HEK293 (cell line): ENCODE results near the gene SLX9.
A peak's percentile ranks its signal among the peaks of the same experiment; 100 is the strongest.

Experiments
- CTCF ChIA-PET: fragments of 350-600 bp; formaldehyde crosslinking; extraction: SDS; loops from one replicate; lab custom pipeline; 2021; ENCODE audit warnings: antibody characterized with exemption; lab: Yijun Ruan, JAX
- POLR2A ChIA-PET: fragments of 300-600 bp; formaldehyde crosslinking; extraction: SDS; loops from one replicate; lab custom pipeline; 2020; ENCODE audit warnings: antibody characterized with exemption, inconsistent platforms; lab: Yijun Ruan, JAX
- H3K27ac ChIP-seq: fragments of 200-500 bp; sonication (Bioruptor generic); 2 replicates; pipeline ENCODE4 v1.5.1; 2014; ENCODE audit warnings: low read depth, low read length, control low read depth, inconsistent platforms; ENCODE audit errors: extremely low read depth
- H3K36me3 ChIP-seq, 2 experiments: fragments of 200-500 bp in 1 of 2; sonication (Bioruptor generic) in 1 of 2; 1 replicate in 1 of 2; 2 replicates in 1 of 2; pipeline ENCODE4 v1.5.1; 2014 to 2017; ENCODE audit warnings: inconsistent platforms in 2 of 2, low read length in 2 of 2; ENCODE audit not compliant: control insufficient read depth in 2 of 2, insufficient read depth in 1 of 2
- H3K4me1 ChIP-seq: fragments of 200-500 bp; sonication (Bioruptor generic); 2 replicates; pipeline ENCODE4 v1.5.1; 2014; ENCODE audit warnings: mild to moderate bottlenecking, low read length, inconsistent platforms; ENCODE audit not compliant: control insufficient read depth, insufficient read depth
- H3K4me3 ChIP-seq: 2 replicates; pipeline ENCODE4 v1.5.1; 2011; ENCODE audit warnings: low read depth, mild to moderate bottlenecking, control low read depth, low read length, moderate library complexity
- H3K9me3 ChIP-seq: fragments of 200-500 bp; sonication (Bioruptor generic); 2 replicates; pipeline ENCODE4 v1.5.1; 2014; ENCODE audit warnings: low read depth, low read length, inconsistent platforms; ENCODE audit not compliant: control insufficient read depth, insufficient read depth
- HIC1 ChIP-seq: fragments of 450-650 bp; formaldehyde crosslinking; IDR thresholded peaks from 2 replicates; pipeline ENCODE4 v1.5.1; 2016; ENCODE audit warnings: missing biosample characterization, missing genetic modification characterization
- HOXD13 ChIP-seq: sonication (generic); formaldehyde crosslinking; IDR thresholded peaks from 2 replicates; pipeline ENCODE4 v1.8.0; 2022; ENCODE audit warnings: missing genetic modification reagents, borderline replicate concordance
- SALL2 ChIP-seq: fragments of 450-650 bp; formaldehyde crosslinking; IDR thresholded peaks from 2 replicates; pipeline ENCODE4 v1.5.0; 2017; ENCODE audit warnings: missing biosample characterization, mild to moderate bottlenecking, missing genetic modification characterization, borderline replicate concordance
- SCRT2 ChIP-seq: fragments of 450-650 bp; formaldehyde crosslinking; IDR thresholded peaks from 2 replicates; pipeline ENCODE4 v1.5.1; 2016; ENCODE audit warnings: missing biosample characterization, missing genetic modification characterization
- TRIM28 ChIP-seq: IDR thresholded peaks from 2 replicates; pipeline ENCODE4 v1.6.1; 2011; ENCODE audit warnings: low read length, control low read depth, borderline replicate concordance
- TSHZ1 ChIP-seq: fragments of 450-650 bp; formaldehyde crosslinking; IDR thresholded peaks from 2 replicates; pipeline ENCODE4 v1.5.1; 2016; ENCODE audit warnings: missing biosample characterization, missing genetic modification characterization, borderline replicate concordance
- ZBTB11 ChIP-seq: fragments of 450-650 bp; formaldehyde crosslinking; conservative IDR thresholded peaks from 2 replicates; pipeline ENCODE4 v1.5.1; 2016; ENCODE audit warnings: low read depth, missing biosample characterization, missing genetic modification characterization
- ZNF112 ChIP-seq: fragments of 450-650 bp; formaldehyde crosslinking; IDR thresholded peaks from 2 replicates; pipeline ENCODE4 v1.5.0; 2017; ENCODE audit warnings: missing biosample characterization, missing genetic modification characterization
- ZNF133 ChIP-seq: fragments of 450-650 bp; formaldehyde crosslinking; IDR thresholded peaks from 2 replicates; pipeline ENCODE4 v1.5.1; 2016; ENCODE audit warnings: missing biosample characterization, missing genetic modification characterization
- ZNF174 ChIP-seq: fragments of 450-650 bp; formaldehyde crosslinking; IDR thresholded peaks from 2 replicates; pipeline ENCODE4 v1.5.0; 2017; ENCODE audit warnings: missing biosample characterization, mild to moderate bottlenecking, missing genetic modification characterization
- ZNF214 ChIP-seq: fragments of 450-650 bp; formaldehyde crosslinking; IDR thresholded peaks from 2 replicates; pipeline ENCODE4 v1.5.1; 2017; ENCODE audit warnings: missing biosample characterization, mild to moderate bottlenecking, missing genetic modification characterization, borderline replicate concordance
- ZNF223 ChIP-seq: fragments of 450-650 bp; formaldehyde crosslinking; IDR thresholded peaks from 2 replicates; pipeline ENCODE4 v1.5.1; 2016; ENCODE audit warnings: missing biosample characterization, missing genetic modification characterization
- ZNF292 ChIP-seq: fragments of 450-650 bp; formaldehyde crosslinking; IDR thresholded peaks from 2 replicates; pipeline ENCODE4 v1.5.1; 2016; ENCODE audit warnings: low read depth, missing biosample characterization, missing genetic modification characterization, borderline replicate concordance
- ZNF391 ChIP-seq: fragments of 450-650 bp; formaldehyde crosslinking; IDR thresholded peaks from 2 replicates; pipeline ENCODE4 v1.5.1; 2016; ENCODE audit warnings: low read depth, missing biosample characterization, missing genetic modification characterization, borderline replicate concordance
- ZNF398 ChIP-seq: fragments of 450-650 bp; formaldehyde crosslinking; IDR thresholded peaks from 2 replicates; pipeline ENCODE4 v1.5.1; 2017; ENCODE audit warnings: missing biosample characterization, missing genetic modification characterization
- ZNF501 ChIP-seq: fragments of 450-650 bp; formaldehyde crosslinking; IDR thresholded peaks from 2 replicates; pipeline ENCODE4 v1.5.1; 2016; ENCODE audit warnings: missing biosample characterization, missing genetic modification characterization
- ZNF530 ChIP-seq: fragments of 450-650 bp; formaldehyde crosslinking; IDR thresholded peaks from 2 replicates; pipeline ENCODE4 v1.5.1; 2016; ENCODE audit warnings: low read depth, missing biosample characterization, missing genetic modification characterization
- ZNF580 ChIP-seq: fragments of 450-650 bp; formaldehyde crosslinking; IDR thresholded peaks from 2 replicates; pipeline ENCODE4 v1.5.1; 2016; ENCODE audit warnings: missing biosample characterization, missing genetic modification characterization
- ZNF610 ChIP-seq: fragments of 450-650 bp; formaldehyde crosslinking; IDR thresholded peaks from 2 replicates; pipeline ENCODE4 v1.5.1; 2016; ENCODE audit warnings: missing biosample characterization, missing genetic modification characterization, borderline replicate concordance
- ZNF626 ChIP-seq: fragments of 450-650 bp; sonication (Bioruptor Pico); formaldehyde crosslinking; IDR thresholded peaks from 2 replicates; pipeline ENCODE4 v1.5.1; 2018; ENCODE audit warnings: missing biosample characterization, missing genetic modification characterization, inconsistent platforms
- ZNF692 ChIP-seq: fragments of 450-650 bp; formaldehyde crosslinking; IDR thresholded peaks from 2 replicates; pipeline ENCODE4 v1.5.1; 2016; ENCODE audit warnings: missing biosample characterization, missing genetic modification characterization

The SLX9 gene

GRCh38 chr21:44999428-44999971, 59.7 kb downstream of the SLX9 start:
- TF ChIP-seq SALL2: no peak
- no peak for TF ChIP-seq ZNF610 (tag by site-specific recombination)
- no peak for TF ChIP-seq ZNF692 (tag by site-specific recombination)
- no peak for TF ChIP-seq ZNF214 (tag by site-specific recombination)
- no peak for TF ChIP-seq ZNF501 (tag by site-specific recombination)
- no peak for TF ChIP-seq ZBTB11 (tag by site-specific recombination)
- peak; percentile 91 for TF ChIP-seq ZNF112 (tag by site-specific recombination)
- TF ChIP-seq HIC1 (tag by site-specific recombination): no peak
- TF ChIP-seq HOXD13: no peak
- ChIA-PET POLR2A (no interaction called here), CTCF (interaction anchor here (1.0 to 2.1 kb wide), 2 partner anchors 50 to 129 kb away, joined by 3 to 4 read pairs; no protein-coding TSS in a partner anchor)
- Histone ChIP-seq H3K4me1 (no peaks in the 10 kb centered on the region), H3K27ac (no peak overlapping the region), H3K36me3 (no peaks in the 10 kb centered on the region), H3K4me3 (no peak overlapping the region), H3K9me3 (no peaks in the 10 kb centered on the region)

- no peak overlapping the region for H3K4me3 ChIP-seq
- CTCF ChIA-PET: interaction anchor here (2.1 kb wide), 1 partner anchor 128 kb away, joined by 4 read pairs; no protein-coding TSS in a partner anchor
- H3K27ac ChIP-seq: no peak overlapping the region
- no peaks in the 10 kb centered on the region for H3K4me1 ChIP-seq
- H3K9me3 ChIP-seq: no peaks in the 10 kb centered on the region
- H3K36me3 ChIP-seq: no peaks in the 10 kb centered on the region
- POLR2A ChIA-PET: no interaction called here
- TF ChIP-seq SCRT2 (tag by site-specific recombination) (no peak), ZNF391 (no peak), ZNF174 (no peak), ZNF133 (no peak), TSHZ1 (tag by site-specific recombination) (no peak), ZNF223 (tag by site-specific recombination) (no peak), TRIM28 (no peak), ZNF530 (tag by site-specific recombination) (no peak), ZNF626 (tag by site-specific recombination) (no peak), ZNF580 (tag by site-specific recombination) (no peak), ZNF292 (tag by site-specific recombination) (no peak), ZNF398 (tag by site-specific recombination) (no peak)
These were observed 60.3 kb downstream of the SLX9 start for GRCh38 chr21:44999972-45000636.
